DOHH2 (cell line): ENCODE measurements around the gene FAM118A.

Experiments used
- EZH2phosphoT487 ChIP-seq: fragments of 200-600 bp; sonication (generic); IDR thresholded peaks from 2 replicates; pipeline ENCODE4 v1.6.1; 2017; ENCODE audit warnings: borderline replicate concordance, mild to moderate bottlenecking, antibody characterized with exemption, low read length, moderate library complexity, mixed read lengths
- TF ChIP-seq, protein P1 (sequence below): fragments of 200-600 bp; sonication (generic); IDR thresholded peaks from one replicate; pipeline ENCODE4 v1.5.1; 2014; ENCODE audit warnings: antibody characterized with exemption, mild to moderate bottlenecking, low read depth, low read length; ENCODE audit not compliant: poor library complexity, severe bottlenecking

GRCh38 chr22:45280587-45280980, 29.1 kb upstream of the FAM118A start:
- TF ChIP-seq, protein P1, sequence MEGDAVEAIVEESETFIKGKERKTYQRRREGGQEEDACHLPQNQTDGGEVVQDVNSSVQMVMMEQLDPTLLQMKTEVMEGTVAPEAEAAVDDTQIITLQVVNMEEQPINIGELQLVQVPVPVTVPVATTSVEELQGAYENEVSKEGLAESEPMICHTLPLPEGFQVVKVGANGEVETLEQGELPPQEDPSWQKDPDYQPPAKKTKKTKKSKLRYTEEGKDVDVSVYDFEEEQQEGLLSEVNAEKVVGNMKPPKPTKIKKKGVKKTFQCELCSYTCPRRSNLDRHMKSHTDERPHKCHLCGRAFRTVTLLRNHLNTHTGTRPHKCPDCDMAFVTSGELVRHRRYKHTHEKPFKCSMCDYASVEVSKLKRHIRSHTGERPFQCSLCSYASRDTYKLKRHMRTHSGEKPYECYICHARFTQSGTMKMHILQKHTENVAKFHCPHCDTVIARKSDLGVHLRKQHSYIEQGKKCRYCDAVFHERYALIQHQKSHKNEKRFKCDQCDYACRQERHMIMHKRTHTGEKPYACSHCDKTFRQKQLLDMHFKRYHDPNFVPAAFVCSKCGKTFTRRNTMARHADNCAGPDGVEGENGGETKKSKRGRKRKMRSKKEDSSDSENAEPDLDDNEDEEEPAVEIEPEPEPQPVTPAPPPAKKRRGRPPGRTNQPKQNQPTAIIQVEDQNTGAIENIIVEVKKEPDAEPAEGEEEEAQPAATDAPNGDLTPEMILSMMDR, result no peak
- no peak for TF ChIP-seq EZH2phosphoT487
